ENCODE measurements around the gene MCCD1.

GRCh38 chr6:31534011-31534410 is 5.2 kb downstream of the MCCD1 start:
- TF ChIP-seq POLR2AphosphoS5 (IDR thresholded peaks at IDR 0.05): no peak
- no peak for TF ChIP-seq POLR2A (IDR thresholded peaks at IDR 0.05)
- no peak for TF ChIP-seq CTCF (IDR thresholded peaks at IDR 0.05)

All from suprapubic skin (tissue), 4 donors.